Gastrocnemius medialis (tissue), 4 donors: ENCODE data around the gene CLIP2.

Experiments
- CTCF ChIP-seq, 5 experiments: fragments of 450-650 bp in 3 of 5; fragments of 200-600 bp in 2 of 5; sonication (generic) in 2 of 5; IDR thresholded peaks in 4 of 5; conservative IDR thresholded peaks in 1 of 5; 1 replicate in 4 of 5; 2 replicates in 1 of 5; pipeline ENCODE4 v1.5.1; 2016 to 2019; ENCODE audit warnings: antibody characterized with exemption in 5 of 5, mild to moderate bottlenecking in 3 of 5, moderate library complexity in 3 of 5
- POLR2A ChIP-seq, 2 donors: fragments of 450-650 bp; IDR thresholded peaks; one replicate each; pipeline ENCODE4 v1.6.1; 2017; ENCODE audit warnings: antibody characterized with exemption in 2 of 2, mild to moderate bottlenecking in 2 of 2, moderate library complexity in 2 of 2

GRCh38 chr7:74288034-74288881, 949 bp upstream of the CLIP2 start:
- no peak for TF ChIP-seq CTCF (IDR thresholded peaks at IDR 0.05 in 4 of 5, conservative IDR thresholded peaks at IDR 0.05 in 1 of 5)
- TF ChIP-seq POLR2A (IDR thresholded peaks at IDR 0.05) = no peak
